NCI-H82 treated with DMSO at 0.1 percent for 48 hours (cell line): ENCODE data around the gene DPYD.
"Not testable (repeated sequence)": the region's sequence is repeated elsewhere in the genome, so short reads cannot be mapped to it uniquely, and the experiment has no call there.

Source experiments
- DNase-seq: peaks from one replicate; lab custom pipeline; 2025; ENCODE audit not compliant: unreplicated experiment; lab: John Stamatoyannopoulos, UW

DPYD gene

DNA sequence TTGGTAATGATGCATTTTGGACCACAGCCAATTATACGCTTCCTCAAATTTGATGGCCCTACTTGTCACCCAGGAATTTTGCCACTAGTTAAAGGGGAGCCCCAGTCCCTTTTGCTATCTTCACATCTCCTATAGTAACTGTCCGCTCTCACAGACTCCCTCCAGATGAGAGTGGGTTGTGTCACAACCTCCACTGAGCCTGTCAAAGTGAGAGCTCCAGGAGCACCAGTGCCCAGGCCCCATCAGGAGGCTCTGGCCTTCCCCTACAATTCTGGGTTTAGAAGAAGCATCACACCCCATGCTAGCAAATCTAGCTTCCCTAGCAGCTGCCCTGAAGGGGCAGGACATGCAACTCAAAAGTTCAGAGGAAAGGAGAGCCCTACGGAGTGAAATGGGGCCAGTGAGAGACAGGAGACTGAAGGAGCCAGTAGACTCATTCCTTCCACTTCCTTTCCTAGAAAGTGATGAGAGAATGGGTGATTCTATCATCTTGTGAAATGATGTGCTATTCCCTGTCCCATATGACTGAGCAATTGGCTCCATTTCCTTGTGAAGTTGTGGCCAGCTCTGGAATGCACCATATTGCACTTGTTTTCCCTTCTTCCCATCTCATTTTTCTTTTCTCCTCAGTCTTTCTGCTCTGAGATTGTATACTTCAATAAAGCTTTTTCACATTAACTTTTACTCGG lies 541.3 kb downstream of the DPYD start:
- no peak for DNase-seq

DNA sequence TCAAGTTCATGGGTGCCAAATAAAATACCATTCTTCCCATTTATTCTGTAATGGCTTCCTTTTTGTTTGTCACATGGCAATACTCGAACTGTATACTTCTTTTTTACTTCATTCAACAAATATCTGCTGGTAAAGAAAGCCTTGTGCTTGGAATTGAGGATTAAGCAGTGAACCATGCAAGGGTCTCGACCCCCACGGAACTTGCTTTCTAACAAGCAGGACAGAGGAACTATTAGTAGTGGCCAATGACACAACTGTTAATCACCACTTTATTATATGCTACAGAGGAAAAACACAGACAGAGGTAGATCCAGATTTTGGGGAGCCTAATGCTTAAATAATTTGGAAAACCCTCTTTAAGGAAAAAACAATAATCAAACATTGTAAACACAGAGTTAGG lies 542.2 kb downstream of the DPYD start:
- DNase-seq: no peak

DNA sequence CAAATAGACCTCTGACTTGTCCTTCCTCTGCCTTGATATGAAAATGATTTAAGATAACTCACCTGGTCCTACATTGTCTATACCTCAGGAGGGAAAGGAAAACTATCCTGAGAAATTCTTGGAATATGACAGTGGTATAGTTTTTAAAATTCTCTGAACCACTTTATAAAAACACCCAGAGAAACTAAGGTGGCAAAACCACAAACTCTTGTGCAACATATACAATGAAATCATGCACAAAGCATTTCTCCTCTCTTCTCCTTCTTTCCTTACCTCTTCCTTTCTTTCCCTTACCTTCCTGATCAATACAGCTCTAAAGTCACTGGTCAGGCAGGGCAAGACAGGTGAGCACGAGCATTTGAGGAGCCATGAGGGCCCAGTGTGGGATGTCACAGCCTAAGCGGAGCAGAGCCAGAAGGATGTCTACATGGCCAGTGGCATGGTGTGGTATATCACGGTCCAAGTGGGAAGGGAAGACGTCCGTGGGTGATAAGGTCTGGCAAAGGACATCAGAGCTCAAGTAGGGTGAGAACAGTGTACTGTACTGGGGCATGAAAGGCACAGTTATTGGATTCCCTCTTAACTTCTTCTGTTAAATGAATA lies 543.3 kb downstream of the DPYD start:
- DNase-seq: no peak

DNA sequence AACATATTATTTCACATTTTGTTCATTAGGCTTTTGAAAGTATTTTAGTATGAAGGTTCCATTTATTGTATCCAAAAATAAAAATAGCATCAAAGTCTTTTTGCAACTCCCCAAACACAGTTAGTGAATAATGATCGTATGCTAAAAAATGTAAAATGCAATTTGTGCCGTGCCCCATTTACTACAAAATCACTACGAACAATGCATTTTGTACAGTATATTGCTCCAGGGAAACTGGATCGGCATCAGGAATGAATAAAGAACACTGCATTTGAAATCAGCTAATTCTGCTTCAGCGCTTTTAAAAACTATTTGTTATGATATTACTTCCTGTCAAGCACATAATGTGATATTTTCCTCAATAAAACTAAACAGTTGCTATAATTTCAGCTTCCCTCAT lies 547.8 kb downstream of the DPYD start:
- no peak for DNase-seq

DNA sequence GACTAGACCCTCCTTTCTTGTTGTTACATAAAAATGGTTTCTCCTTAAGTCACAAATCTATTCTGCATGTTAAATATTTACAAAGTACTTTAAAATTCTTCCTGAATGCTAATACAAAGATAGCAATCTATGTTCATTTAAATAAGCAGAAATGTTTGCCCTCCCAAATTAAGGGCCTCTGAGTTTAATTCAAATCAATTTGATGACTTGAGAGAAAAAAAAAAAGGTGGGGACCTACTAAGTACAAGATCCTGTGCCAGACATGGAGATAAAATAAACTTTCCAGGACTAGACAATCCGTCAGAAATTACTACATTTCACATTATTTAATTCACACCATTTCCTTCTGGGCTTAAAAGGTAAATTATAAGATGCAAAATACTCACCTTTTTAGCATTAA lies 548.3 kb downstream of the DPYD start:
- DNase-seq: no peak

DNA sequence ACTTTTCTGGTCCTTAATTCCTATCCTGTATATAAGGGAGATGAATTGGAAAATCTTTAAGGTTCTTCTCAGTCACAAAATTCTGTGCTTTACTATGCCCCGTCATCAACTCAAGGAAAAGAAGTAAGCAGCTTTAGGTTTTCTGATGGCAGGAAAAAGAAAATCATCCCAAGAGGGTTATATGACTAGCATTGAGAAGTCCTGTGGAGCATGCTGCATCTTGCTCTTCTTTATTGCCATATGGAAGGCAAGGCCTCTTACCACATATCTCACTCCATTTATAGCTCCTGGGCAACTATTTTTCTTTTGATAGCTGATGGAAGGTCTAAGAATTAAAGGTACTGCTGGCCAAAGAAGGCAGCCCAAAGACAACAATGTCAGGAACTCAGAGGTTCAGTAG lies 552.5 kb downstream of the DPYD start:
- DNase-seq: no peak

DNA sequence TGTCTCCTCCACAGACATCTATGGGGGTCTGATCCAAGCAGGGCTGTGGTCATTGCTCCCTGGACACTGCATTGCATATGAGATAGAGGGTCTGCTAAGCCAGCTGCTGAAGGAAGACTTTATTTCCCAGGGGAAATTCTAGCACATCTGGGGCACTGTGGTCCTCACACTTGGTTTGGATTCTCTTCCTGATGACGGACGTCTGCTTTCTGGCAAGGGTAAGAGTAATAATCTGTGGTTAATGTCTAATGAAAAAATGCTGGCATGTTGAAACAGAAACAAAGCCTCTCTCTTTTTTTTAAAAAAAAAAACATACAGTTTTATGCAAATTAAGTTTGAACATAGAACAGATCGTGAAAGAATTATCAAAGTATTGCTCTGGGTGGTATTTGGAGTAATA lies 553.9 kb downstream of the DPYD start:
- DNase-seq: no peak

DNA sequence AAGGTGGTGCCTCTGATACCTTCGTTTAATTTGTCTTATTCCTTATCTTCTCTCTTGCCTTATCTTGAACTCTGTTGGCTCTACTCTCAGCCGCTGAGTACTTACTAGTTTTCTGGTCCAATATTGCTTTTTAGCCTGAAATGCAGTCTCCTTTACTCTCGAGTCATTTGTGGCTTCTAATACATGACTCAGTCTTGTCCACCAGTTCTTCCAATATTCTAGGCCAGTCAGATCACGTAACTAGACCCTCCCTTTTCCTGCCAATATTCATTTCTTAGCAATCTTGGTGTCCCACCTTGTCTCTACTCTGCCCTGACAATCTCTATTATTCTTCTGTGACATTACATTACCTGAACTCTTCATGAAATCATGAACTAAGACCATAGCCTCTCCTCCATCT lies 555.8 kb downstream of the DPYD start:
- no peak for DNase-seq

DNA sequence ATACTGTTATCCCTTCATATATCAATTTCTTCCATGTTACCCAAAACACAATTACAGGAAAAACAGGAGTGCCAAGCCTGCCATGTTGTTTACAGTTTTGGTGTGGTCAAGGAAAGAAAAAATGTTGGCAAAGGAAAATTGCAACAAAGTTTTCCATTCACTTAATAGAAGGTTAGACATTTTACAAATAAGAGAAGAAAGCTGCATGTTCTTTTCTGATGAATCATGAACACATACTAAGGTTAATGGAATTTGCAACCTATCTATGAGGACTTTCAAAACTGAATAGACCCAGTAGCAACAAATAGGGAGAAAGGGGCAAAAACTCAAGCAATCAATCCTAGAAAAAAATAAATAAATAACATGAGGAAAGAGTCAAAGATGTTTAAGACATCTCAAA lies 556.7 kb downstream of the DPYD start:
- DNase-seq: no peak

DNA sequence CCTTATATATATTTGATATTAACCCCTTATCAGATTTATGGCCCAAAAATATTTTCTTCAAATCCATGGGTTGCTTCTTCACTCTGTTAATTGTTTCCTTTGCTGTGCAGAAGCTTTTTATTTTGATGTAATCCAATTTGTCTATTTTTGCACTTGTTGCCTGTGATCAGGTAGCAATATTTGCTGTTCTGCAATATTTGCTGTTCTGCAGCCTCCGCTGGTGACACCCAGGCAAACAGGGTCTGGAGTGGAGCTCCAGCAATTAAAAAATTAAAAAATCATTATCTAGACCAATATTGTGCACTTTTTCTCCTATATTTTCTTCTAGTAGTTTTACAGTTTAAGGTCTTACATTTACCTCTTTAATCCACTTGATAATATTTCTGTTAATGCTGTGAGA lies 564.5 kb downstream of the DPYD start:
- no peak for DNase-seq

DNA sequence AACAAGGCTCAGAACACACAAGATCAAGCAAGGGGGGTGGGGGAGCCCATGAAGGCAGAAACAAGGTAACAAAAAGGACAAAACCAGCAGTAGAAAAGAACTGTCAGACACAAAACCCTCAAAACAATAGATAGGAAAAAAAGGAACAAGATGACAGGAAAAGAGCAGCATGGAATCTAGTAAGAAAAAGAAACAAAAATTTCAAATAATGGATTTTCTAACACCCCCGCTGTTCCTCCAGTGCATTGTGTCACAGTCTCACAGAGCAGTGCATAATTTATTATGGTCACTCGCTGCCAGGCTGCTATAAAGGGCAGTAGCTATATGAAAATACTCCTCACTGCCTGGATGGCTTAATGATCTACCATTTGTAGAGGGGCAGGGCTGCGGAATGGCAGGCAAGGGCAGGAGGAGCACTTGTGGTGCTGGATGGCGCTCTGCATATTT lies 567.9 kb downstream of the DPYD start:
- no peak for DNase-seq

DNA sequence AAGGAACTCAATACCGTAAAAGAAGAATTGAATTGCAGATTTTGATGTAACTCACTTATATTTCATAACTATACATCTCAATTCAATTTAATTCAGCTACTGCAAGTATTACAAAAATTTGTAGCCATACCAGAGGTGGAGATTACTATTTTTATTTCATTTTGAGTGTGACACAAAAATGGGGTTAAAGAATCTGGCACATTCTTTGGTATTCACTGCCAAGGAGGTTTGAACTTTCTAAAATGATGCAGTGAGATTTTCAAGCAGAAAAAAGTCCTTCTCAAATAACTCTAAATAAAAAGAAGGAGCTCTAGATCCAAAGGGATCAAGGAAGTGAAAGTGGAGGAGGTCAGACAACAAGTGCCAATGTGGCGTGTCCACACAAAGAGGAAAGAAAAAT lies 569.0 kb downstream of the DPYD start:
- DNase-seq: no peak

DNA sequence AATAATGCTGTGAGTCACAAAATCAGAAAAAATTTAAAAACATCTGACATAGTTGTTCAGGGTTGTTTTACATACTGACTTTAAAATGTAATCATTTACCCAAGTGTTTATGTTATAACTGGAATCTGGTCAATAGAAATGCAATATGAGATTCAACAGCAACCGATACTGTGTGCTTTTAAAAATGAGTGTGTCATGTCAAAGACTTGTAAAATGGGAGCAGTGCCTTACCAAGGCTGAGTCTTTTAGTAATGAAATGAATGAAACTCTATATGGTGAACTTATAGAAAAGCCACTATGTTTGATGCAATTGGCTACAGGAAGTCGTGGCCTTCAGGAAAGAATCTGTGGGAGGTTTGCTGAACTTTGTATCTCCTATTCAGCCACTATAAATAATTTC lies 570.2 kb downstream of the DPYD start:
- DNase-seq: no peak

DNA sequence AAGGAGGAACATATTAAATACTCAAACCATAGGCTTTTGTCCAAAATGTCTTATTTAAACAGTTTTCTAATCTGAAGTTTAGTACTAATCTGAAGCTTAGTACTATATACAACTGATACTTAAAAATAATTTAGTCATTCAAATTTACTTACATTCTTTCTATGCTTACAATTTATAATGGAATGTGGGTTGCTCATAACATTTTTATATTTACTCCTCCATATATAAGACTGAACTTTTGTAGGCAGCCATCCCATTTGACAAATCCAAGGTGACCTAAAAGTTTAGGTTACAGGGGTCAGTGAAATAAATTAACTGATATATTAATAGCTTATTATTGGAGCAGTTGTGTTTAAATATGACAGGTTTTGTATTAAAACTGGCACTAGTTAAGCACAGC lies 570.6 kb downstream of the DPYD start:
- DNase-seq: no peak

DNA sequence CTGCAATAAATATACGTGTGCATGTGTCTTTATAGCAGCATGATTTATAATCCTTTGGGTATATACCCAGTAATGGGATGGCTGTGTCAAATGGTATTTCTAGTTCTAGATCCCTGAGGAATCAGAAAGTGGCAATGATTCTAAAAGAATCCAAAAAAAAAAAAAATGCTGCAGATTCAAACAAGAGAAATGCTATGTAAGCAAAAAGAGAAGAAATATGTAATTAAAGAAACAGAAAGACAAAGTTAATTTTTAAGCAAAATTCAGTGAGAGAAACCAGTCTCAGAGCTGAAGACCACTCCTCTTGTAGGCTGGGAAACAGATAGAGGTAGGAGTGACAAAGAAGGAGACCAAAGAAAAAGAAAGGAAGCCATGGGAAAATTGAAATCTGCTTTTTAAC lies 571.0 kb downstream of the DPYD start:
- not testable (repeated sequence) for DNase-seq

DNA sequence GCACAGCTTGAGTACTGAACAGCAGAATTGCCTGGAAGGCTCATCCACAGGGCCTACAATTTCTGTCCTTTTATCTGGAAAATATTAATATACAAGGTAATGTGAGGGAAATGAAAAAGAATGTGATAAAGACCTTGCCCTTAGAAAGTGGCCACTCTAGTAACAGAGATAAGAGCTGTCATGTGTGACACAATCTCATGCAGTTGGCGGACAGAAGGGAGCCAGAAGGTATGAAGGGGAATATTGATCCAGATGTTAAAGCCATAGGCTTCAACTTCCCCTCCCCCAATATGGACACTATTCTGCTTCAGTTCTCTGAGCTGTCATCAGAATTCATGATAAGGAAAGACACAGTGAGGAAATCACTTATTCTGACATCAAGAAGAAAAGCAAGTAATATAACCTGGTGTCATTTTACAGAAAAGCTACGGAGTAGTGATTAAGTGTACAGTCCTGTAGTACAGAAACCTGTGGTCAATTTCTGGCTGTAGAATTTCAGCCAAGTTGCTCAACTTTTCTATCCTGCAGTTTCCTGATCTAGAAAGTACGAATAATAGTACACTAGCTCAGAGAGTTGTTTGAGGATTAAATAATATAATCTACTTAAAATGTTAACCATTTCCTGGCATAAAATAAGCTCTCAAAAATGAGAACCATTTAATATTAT lies 572.1 kb downstream of the DPYD start:
- no peak for DNase-seq

DNA sequence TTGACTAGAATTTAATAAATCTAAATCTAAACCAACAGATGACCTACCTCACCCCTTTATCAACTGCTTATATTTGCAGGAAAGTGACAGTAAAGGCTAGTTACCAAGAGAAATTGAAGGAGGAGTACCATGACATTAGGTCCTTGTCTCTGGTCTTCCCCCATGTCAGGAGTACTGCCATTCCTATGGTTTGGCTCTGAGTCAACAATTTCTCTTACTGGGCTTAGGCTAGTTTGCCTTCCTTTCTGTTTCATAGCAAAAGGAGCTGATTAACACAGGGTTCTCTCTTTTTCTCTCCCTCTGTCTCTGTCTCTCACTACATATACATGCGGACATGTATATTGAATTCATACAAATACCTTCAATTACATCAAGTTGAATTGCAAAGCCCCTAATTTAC lies 579.9 kb downstream of the DPYD start:
- no peak for DNase-seq

DNA sequence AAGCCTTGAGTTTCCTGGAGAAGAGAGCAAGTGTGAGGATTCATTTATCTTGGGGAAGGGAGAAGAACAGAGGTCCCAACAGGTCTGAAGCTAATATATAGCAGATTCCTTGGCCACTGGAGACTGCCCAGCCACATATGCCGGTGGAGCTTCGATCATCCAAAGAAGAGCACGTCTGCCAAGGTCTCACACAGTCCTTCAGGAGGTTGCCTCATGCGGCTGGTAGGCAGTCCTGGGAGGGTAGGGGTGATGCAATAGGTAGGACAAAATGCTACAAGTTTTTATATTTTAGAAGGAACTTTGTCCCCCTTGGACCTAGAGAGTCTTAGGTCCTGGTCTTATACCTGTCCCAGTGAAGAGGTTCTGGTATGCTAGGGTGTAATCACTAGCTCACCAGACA lies 582.5 kb downstream of the DPYD start:
- DNase-seq: no peak

DNA sequence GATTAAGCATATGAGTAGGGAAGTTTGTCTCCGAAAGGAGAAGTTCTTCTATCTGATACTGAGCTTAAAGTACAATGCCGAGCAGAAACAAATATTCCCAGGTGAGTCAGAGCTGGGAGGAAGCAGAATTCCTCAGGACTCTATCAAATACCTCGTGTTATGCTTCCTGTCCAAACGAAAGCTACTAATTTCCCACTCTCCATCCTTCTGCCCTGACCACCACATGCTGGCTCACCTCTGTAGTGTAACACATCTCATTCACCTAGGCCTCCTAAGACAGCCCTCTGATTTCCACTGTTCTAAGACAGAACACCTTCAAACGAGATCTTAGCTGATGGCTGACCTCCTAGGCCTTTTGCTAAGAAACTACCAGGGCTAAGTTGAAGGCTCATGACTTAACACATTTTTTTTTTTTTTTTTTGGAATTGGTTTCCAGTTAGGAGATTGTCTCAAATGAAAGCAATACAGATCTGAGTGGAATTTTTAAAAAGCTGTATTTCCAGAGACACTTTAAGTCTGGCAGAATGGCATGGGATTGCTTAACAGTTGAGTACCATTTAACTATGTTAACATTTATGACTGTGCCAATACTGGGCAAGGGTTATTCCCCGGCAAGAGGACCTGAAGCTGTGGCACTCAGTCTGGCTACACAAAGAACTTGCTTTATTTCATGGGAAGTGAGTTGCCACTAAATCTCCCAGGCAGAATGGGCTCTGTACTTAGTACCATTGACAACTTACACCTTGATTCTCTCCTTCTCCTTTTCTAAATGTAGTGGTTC lies 583.4 kb downstream of the DPYD start:
- no peak for DNase-seq

DNA sequence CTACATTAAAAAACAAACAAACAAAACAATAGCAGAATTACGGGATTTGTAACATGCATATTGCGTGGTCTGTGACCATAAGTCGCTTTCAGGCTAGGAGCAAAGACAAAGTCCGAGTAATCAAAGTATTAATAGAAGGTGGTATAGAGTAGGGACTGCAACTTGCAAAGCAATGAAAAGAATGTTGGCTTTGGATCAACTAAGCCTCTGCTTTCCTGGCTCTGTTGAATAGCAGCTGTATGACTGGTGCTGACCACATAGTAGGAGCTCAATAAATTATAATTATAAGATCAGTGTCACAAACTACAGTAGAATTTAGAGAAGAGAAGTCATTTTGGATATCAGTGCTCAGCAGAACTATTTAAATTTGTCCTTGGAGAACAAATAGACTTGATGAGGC lies 586.4 kb downstream of the DPYD start:
- no peak for DNase-seq

DNA sequence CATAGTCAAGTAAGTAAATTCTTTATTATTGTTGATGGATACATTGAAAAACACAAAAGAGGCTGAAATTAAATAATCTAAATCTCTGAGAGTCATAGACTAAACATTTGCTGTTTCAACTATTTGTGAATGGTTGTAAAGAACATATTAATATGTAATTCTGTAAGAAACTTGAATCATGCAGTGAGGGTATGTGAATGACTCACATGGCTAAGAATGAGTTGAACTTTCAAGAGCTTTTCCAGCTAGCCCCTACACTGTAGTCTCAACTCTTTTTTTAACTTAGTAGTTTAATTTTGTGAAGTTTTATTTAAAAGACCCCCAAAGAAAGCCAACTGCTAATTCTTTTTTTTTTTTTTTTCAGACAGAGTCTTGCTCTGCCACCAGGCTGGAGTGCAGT lies 588.1 kb downstream of the DPYD start:
- no peak for DNase-seq

DNA sequence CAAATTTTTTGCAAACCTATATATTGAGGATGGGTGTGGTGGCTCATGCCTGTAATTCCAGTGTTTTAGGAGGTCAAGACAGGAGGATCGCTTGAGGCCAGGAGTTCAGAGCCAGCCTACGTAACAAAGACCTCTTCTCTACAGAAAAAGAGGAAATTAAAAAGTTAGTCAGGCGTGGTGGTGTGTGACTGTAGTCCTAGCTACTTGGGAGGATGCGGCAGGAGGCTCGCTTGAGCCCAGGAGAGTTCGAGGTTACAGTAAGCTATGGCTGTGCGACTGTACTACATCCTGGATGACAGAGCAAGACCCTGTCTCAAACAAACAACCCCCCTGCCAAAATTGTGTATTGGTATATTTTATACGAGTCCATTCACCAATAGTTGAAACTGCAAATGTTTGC lies 589.7 kb downstream of the DPYD start:
- no peak for DNase-seq
